Stimulated activated memory B cell treated with anti-CD40 and anti-IgM and Interleukin-4, amounts not matched to agents 10 μg/mL and 1 μg/mL and 100 μg/mL, for 72 hours (primary cell): ENCODE results near the gene CDK14.
A peak's percentile ranks its signal among the peaks of the same experiment; 100 is the strongest.

Experiments used
- ATAC-seq: fragments of 150-1000 bp; cut with Tn5 transposase; 2 replicates; pipeline ENCODE4 v1.10.0; 2021
- H3K27ac Mint-ChIP-seq: one replicate; pipeline ENCODE4 v1.8.0; 2022; ENCODE audit warnings: mild to moderate bottlenecking, mixed read lengths
- H3K27me3 Mint-ChIP-seq: one replicate; pipeline ENCODE4 v1.8.0; 2022; ENCODE audit warnings: mixed read lengths
- H3K36me3 Mint-ChIP-seq: one replicate; pipeline ENCODE4 v1.8.0; 2022; ENCODE audit warnings: mixed read lengths
- H3K4me1 Mint-ChIP-seq: one replicate; pipeline ENCODE4 v1.8.0; 2022; ENCODE audit warnings: mixed read lengths
- H3K4me3 Mint-ChIP-seq: one replicate; pipeline ENCODE4 v1.8.0; 2022; ENCODE audit warnings: mild to moderate bottlenecking, moderate library complexity, mixed read lengths
- H3K9me3 Mint-ChIP-seq: one replicate; pipeline ENCODE4 v1.8.0; 2022; ENCODE audit warnings: mixed read lengths

Gene CDK14

DNA sequence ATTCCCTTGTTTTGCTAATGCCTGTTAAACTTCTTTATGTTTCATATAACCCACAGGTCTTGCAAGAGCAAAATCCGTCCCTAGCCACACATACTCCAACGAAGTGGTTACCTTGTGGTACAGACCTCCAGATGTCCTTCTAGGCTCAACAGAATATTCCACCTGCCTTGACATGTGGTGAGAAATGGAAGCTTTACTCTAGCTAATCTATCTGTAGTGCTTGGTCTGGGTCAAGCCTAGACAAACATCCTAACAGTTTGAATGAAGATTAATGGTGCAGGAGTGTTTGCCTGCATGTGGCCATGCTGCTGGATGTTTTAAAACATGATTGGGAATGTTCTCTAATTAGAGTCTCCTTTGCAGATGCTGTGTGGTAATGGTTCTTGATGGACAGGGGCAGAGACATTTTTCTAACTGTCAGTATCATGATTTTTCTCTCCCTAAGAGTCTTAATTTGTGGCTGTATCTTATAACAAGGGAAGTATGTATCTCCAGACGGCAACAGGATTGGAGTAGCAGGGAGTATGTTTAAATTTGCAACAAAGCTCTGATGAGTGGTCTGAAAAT, 359.6 kb downstream of the CDK14 start:
- Mint-ChIP-seq H3K4me1 (no peaks in the 10 kb centered on the region), H3K27me3 (no peaks in the 10 kb centered on the region), H3K27ac (no peak overlapping the region), H3K4me3 (no peak overlapping the region), H3K9me3 (no peaks in the 10 kb centered on the region), H3K36me3 (peaks cover 42% of the 10 kb centered on the region)
- no peak for ATAC-seq

- Mint-ChIP-seq H3K4me1 (peaks cover 5% of the 10 kb centered on the region), H3K36me3 (peaks cover 50% of the 10 kb centered on the region), H3K4me3 (no peak overlapping the region), H3K9me3 (no peaks in the 10 kb centered on the region), H3K27me3 (no peaks in the 10 kb centered on the region), H3K27ac (no peak overlapping the region)
- ATAC-seq: no peak
Measured at GRCh38 chr7:90957883-90958282, 361.8 kb downstream of the CDK14 start.

GRCh38 chr7:90958647-90959046, 362.5 kb downstream of the CDK14 start:
- Mint-ChIP-seq H3K36me3 (peaks cover 56% of the 10 kb centered on the region), H3K27ac (no peak overlapping the region), H3K9me3 (no peaks in the 10 kb centered on the region), H3K4me3 (no peak overlapping the region), H3K4me1 (peaks cover 5% of the 10 kb centered on the region), H3K27me3 (no peaks in the 10 kb centered on the region)
- ATAC-seq: no peak

- no peaks in the 10 kb centered on the region for H3K27me3 Mint-ChIP-seq
- H3K4me1 Mint-ChIP-seq: peaks cover 18% of the 10 kb centered on the region
- H3K27ac Mint-ChIP-seq: no peak overlapping the region
- ATAC-seq: no peak
- no peak overlapping the region for H3K4me3 Mint-ChIP-seq
- no peaks in the 10 kb centered on the region for H3K9me3 Mint-ChIP-seq
- peaks cover 59% of the 10 kb centered on the region for H3K36me3 Mint-ChIP-seq
Measured at GRCh38 chr7:90961037-90961725, 365.1 kb downstream of the CDK14 start.

DNA sequence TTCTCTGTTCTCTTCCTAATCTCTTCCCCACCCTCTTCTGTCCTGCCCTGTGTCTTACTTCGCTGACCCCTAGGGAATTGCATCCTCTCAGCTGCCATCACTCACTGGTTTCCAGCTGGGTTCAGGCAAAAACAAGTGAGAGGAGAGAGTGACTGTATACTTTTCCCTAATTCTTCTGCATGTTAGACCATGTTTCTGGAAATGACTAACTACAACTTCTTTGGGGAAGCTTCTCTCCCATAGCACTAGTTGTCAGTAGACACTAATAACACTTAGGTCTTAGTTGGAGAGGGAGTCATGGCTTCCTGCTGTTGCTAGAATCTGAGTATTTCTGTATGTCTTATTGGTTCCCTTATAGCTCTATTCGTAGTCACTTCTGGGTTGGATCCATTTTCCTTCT, 369.1 kb downstream of the CDK14 start:
- Mint-ChIP-seq H3K36me3 (peaks cover 49% of the 10 kb centered on the region), H3K4me3 (no peak overlapping the region), H3K9me3 (no peaks in the 10 kb centered on the region), H3K27ac (no peak overlapping the region), H3K27me3 (no peaks in the 10 kb centered on the region), H3K4me1 (peaks cover 24% of the 10 kb centered on the region)
- no peak for ATAC-seq

DNA sequence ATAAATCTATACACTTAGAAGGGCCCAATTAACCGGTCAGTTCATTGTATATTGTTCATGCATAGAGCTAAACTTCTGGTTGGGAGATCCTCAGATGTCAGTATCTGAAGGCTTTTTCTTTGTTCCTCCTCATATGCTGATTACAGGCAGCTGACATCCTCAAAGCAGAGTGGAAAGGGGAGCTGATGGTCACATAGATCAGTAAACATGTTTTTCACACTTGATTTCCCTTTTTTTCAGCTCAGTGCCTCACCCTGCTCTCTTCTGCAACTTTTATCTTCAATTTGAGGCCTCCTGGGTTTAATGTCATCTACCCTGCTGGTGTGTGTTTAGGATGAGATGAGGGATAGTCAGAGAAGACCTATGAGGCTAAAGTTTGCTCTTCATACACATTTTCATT, 370.2 kb downstream of the CDK14 start:
- H3K27me3 Mint-ChIP-seq: no peaks in the 10 kb centered on the region
- peak overlapping the region; percentile 21 for H3K27ac Mint-ChIP-seq
- ATAC-seq: no peak
- no peak overlapping the region for H3K4me3 Mint-ChIP-seq
- H3K9me3 Mint-ChIP-seq: peaks cover 2% of the 10 kb centered on the region
- H3K36me3 Mint-ChIP-seq: peaks cover 51% of the 10 kb centered on the region
- peaks cover 20% of the 10 kb centered on the region for H3K4me1 Mint-ChIP-seq

DNA sequence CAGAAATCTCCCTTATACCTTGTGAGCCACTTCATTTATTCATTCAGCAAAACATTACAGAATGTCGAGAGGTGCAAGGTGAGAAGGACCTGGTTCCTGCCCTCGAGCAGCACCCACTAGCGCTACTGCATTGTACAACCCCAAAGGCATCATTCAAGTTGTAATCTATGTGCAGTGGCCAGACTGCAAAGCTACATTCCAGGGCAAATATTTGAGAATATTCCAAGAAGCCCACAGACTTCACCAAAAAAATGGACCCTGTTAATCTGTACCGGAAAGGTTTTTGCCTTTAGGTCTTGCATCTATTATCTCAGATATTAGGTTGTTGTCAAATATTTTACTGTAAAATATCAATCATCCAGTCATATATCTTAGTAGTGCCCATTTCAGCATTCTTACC, 372.8 kb downstream of the CDK14 start:
- Mint-ChIP-seq H3K27me3 (no peaks in the 10 kb centered on the region), H3K4me3 (no peak overlapping the region), H3K9me3 (peaks cover 3% of the 10 kb centered on the region), H3K36me3 (peaks cover 60% of the 10 kb centered on the region), H3K4me1 (peaks cover 19% of the 10 kb centered on the region), H3K27ac (no peak overlapping the region)
- ATAC-seq: no peak

DNA sequence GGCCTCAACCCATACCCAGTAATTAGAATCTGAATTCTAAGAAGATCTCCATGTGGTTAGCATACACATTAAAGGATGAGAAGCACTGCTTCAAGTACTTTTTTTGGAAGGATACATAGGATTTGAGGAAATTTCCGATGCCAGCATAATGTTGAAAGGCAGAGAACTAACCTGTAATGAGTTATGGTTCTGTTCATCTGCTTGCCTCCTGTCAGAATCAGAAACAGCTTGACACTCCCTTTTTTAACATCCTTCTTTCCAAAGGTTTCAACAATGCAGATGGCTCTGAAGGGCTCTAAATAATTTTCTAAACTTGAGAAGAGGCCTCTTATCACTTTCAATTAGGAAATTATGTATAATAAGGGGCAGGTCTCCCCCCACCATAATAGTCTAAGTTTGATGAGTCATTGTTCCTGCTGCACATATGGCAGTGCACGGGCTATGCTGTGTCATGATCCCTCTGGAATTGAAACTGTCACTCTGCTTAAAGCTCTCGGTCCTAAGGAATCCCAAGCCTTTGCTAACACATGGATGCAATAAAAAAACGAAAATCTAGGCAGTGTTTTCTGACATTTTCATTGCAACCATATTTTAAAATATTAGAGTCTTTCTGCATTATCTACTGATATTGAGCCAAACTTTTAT, 376.9 kb downstream of the CDK14 start:
- peaks cover 7% of the 10 kb centered on the region for H3K4me1 Mint-ChIP-seq
- no peak for ATAC-seq
- peaks cover 11% of the 10 kb centered on the region for H3K9me3 Mint-ChIP-seq
- H3K36me3 Mint-ChIP-seq: peaks cover 56% of the 10 kb centered on the region
- H3K27ac Mint-ChIP-seq: no peak overlapping the region
- H3K27me3 Mint-ChIP-seq: no peaks in the 10 kb centered on the region
- H3K4me3 Mint-ChIP-seq: no peak overlapping the region

DNA sequence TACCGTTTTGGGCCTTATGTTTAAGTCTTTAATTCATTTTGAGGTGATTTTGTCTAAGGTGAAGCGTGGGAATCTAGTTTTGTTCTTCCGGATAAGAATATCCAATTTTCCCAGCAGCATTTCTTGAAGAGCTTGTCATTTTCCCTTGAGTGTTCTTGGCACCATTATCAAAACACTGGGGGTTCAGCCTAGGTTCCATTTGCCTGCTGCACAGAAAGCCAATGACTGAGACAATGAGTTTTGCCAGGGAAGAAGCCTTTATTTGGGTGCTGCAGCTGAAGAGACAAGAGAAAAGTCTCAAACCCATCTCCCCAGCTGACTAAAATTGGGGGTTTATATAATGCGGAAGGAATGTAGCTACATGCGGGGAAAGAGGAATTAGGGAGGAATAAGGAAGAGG, 380.9 kb downstream of the CDK14 start:
- no peak overlapping the region for H3K4me3 Mint-ChIP-seq
- ATAC-seq: no peak
- peaks cover 11% of the 10 kb centered on the region for H3K9me3 Mint-ChIP-seq
- H3K27ac Mint-ChIP-seq: no peak overlapping the region
- peaks cover 7% of the 10 kb centered on the region for H3K4me1 Mint-ChIP-seq
- H3K27me3 Mint-ChIP-seq: no peaks in the 10 kb centered on the region
- H3K36me3 Mint-ChIP-seq: peaks cover 68% of the 10 kb centered on the region

- Mint-ChIP-seq H3K36me3 (peaks cover 76% of the 10 kb centered on the region), H3K4me3 (no peak overlapping the region), H3K27me3 (no peaks in the 10 kb centered on the region), H3K27ac (no peak overlapping the region), H3K4me1 (peaks cover 7% of the 10 kb centered on the region), H3K9me3 (peaks cover 14% of the 10 kb centered on the region)
- no peak for ATAC-seq
Measured at GRCh38 chr7:90980545-90980944, 384.4 kb downstream of the CDK14 start.

DNA sequence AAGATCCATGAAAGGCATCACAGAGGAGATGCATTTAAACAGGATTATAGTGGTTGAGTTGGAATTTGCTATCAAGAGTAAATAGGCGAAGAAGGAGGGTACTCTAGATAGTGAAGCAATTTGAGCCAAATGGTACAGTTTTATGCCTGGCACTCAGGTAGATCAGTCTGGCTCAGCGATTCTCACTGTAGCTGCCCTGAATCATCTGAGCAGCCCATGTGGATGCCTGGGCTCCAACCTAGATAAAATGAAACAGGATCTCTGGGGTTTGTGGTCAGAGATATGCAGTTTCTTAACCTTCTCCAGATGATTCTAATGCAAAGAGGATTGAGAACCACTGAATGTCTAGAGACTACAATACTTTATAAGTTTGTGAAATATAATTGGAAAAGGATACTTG, 386.1 kb downstream of the CDK14 start:
- H3K4me1 Mint-ChIP-seq: peaks cover 1% of the 10 kb centered on the region
- H3K36me3 Mint-ChIP-seq: peaks cover 59% of the 10 kb centered on the region
- H3K4me3 Mint-ChIP-seq: no peak overlapping the region
- no peak overlapping the region for H3K27ac Mint-ChIP-seq
- no peaks in the 10 kb centered on the region for H3K27me3 Mint-ChIP-seq
- ATAC-seq: no peak
- peaks cover 8% of the 10 kb centered on the region for H3K9me3 Mint-ChIP-seq

DNA sequence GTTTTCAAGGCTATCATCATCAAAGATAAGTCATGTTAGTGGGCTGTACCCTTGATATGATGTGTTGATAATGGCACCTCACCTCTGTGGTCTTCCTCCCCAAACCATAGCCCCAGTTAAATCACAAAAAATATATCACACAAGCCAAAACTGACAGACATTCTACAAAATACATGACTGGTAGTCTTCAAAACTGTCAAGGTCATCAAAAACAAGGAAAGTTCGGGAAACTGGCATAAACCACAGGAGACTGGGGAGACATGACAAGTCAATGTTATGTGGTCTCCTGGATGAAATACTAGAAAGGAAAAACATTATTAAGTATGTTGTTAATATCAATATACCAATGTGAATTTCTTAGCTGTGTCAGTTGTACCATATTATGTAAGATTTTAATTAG, 388.6 kb downstream of the CDK14 start:
- H3K9me3 Mint-ChIP-seq: peaks cover 7% of the 10 kb centered on the region
- H3K27me3 Mint-ChIP-seq: no peaks in the 10 kb centered on the region
- no peak for ATAC-seq
- H3K4me3 Mint-ChIP-seq: no peak overlapping the region
- no peaks in the 10 kb centered on the region for H3K4me1 Mint-ChIP-seq
- no peak overlapping the region for H3K27ac Mint-ChIP-seq
- H3K36me3 Mint-ChIP-seq: peaks cover 51% of the 10 kb centered on the region

GRCh38 chr7:90988516-90988915, 392.4 kb downstream of the CDK14 start:
- peaks cover 54% of the 10 kb centered on the region for H3K36me3 Mint-ChIP-seq
- H3K27ac Mint-ChIP-seq: no peak overlapping the region
- no peak for ATAC-seq
- no peaks in the 10 kb centered on the region for H3K27me3 Mint-ChIP-seq
- no peaks in the 10 kb centered on the region for H3K9me3 Mint-ChIP-seq
- H3K4me1 Mint-ChIP-seq: peaks cover 7% of the 10 kb centered on the region
- no peak overlapping the region for H3K4me3 Mint-ChIP-seq

DNA sequence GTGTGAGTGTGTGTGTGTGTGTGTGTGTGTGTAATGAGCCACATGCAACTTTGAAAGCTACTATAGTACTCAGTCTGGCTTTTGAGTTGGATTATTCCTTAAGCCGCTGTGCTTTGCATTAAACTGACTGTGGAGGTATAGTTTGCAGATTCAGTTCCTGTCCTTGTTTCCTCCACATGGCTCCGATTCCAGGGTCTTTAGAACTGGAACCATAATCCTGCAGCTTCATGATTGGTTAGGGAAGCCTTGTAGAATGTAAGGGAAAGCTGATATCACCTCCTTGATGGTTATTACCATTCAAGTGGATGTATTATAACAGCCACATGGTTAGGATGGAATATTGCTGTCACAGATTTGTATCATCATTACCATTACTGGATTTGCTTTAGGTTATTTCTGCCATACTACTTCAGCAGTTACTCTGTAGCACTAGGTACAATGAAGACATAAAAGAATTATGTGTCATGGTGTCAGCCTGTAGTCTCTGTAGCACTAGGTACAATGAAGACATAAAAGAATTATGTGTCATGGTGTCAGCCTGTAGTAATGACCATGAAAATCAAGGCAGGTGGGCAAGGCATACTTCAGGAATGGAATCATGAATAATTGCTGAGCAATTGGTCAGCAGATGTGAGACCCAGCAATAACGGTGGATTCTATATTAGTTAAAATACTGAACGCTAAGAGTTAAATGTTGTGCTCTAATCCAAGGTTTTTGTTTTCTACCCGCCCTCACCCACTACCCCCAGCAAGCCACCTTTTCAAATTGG, 393.1 kb downstream of the CDK14 start:
- Mint-ChIP-seq H3K9me3 (no peaks in the 10 kb centered on the region), H3K4me1 (peaks cover 10% of the 10 kb centered on the region), H3K27ac (no peak overlapping the region), H3K27me3 (no peaks in the 10 kb centered on the region), H3K36me3 (peaks cover 52% of the 10 kb centered on the region), H3K4me3 (no peak overlapping the region)
- ATAC-seq: no peak

GRCh38 chr7:90994121-90994520, 398.0 kb downstream of the CDK14 start:
- peaks cover 17% of the 10 kb centered on the region for H3K4me1 Mint-ChIP-seq
- H3K27me3 Mint-ChIP-seq: no peaks in the 10 kb centered on the region
- no peaks in the 10 kb centered on the region for H3K9me3 Mint-ChIP-seq
- peak overlapping the region; percentile 20 for H3K27ac Mint-ChIP-seq
- peaks cover 63% of the 10 kb centered on the region for H3K36me3 Mint-ChIP-seq
- no peak for ATAC-seq
- H3K4me3 Mint-ChIP-seq: no peak overlapping the region
